Spleen (tissue), 11 donors: ENCODE data around the gene ZNF610. TPM values are rescaled to one million over a fixed set of nuclear protein-coding genes. Genes with fewer than 3 reads are reported as not detected.

Experiments used
- DNase-seq: peaks from one replicate; pipeline ENCODE4 v3.0.0-alpha.2; 2020
- H3K27ac ChIP-seq, 8 donors: fragments of 200-600 bp; sonication (generic) in 7 of 8; 1 replicate in 4 of 8; 2 replicates in 4 of 8; pipeline versions ENCODE4 v1.5.0 to v1.8.0; 2016 to 2021; ENCODE audit warnings: inconsistent platforms in 4 of 8, mild to moderate bottlenecking in 4 of 8, moderate library complexity in 1 of 8
- H3K27me3 ChIP-seq, 7 donors: fragments of 200-600 bp; sonication (generic) in 6 of 7; replicated peaks in 1 of 7; 1 replicate in 4 of 7; 2 replicates in 3 of 7; pipeline versions ENCODE4 v1.5.0 to v1.8.0; 2016 to 2021; ENCODE audit warnings: inconsistent platforms in 3 of 7, mild to moderate bottlenecking in 1 of 7
- H3K36me3 ChIP-seq, 6 donors: fragments of 200-600 bp; sonication (generic) in 5 of 6; 1 replicate in 4 of 6; 2 replicates in 2 of 6; pipeline versions ENCODE4 v1.5.0 to v1.8.0; 2016 to 2021; ENCODE audit warnings: inconsistent platforms in 2 of 6
- H3K4me1 ChIP-seq, 6 donors: fragments of 200-600 bp; sonication (generic) in 5 of 6; 1 replicate in 3 of 6; 2 replicates in 3 of 6; pipeline versions ENCODE4 v1.5.0 to v1.8.0; 2016 to 2021; ENCODE audit warnings: inconsistent platforms in 3 of 6
- H3K4me3 ChIP-seq, 8 donors: fragments of 200-600 bp; sonication (generic) in 7 of 8; 1 replicate in 4 of 8; 2 replicates in 4 of 8; pipeline versions ENCODE4 v1.5.0 to v1.8.0; 2016 to 2021; ENCODE audit warnings: inconsistent platforms in 4 of 8, mild to moderate bottlenecking in 4 of 8, moderate library complexity in 2 of 8
- H3K9me3 ChIP-seq, 8 donors: fragments of 200-600 bp; sonication (generic) in 7 of 8; 1 replicate in 4 of 8; 2 replicates in 4 of 8; pipeline versions ENCODE4 v1.5.0 to v1.8.0; 2016 to 2021; ENCODE audit warnings: inconsistent platforms in 4 of 8
- POLR2A ChIP-seq, 3 donors: fragments of 450-650 bp; IDR thresholded peaks; one replicate each; pipeline ENCODE4 v1.5.1; 2017; ENCODE audit warnings: antibody characterized with exemption in 3 of 3, mild to moderate bottlenecking in 1 of 3
- POLR2AphosphoS5 ChIP-seq, 3 donors: sonication (generic); formaldehyde crosslinking; IDR thresholded peaks; one replicate each; pipeline ENCODE4 v1.5.1; 2017; ENCODE audit warnings: antibody characterized with exemption in 3 of 3
- WGBS, 5 donors: extraction: QIAGEN DNeasy Blood & Tissue Kit in 3 of 5; methylation state at CpG; one replicate each; pipeline versions ENCODE4 v1.1.5 to v1.1.7; 2013 to 2018; 5-methylcytosine and 5-hydroxymethylcytosine counted together
- intact Hi-C: fragments of 100-400 bp; cut with DNase I; formaldehyde crosslinking; loops from one replicate; pipeline ENCODE4 v1.15.0; 2023; ENCODE audit warnings: low total_unique reads
- polyA plus RNA-seq, 3 donors: library from polyadenylated mRNA; stranded (reverse); fragments of 200-250 nt; gene quantifications; one replicate each; pipeline ENCODE4 v1.2.1, GENCODE V29; 2013
- total RNA-seq, 7 donors: library from RNA; depleted of rRNA in 3 of 7; stranded (reverse); fragments of >200 nt in 3 of 7; fragmentation: NEBNext Ultra II Directional in 4 of 7; extraction: Animal tissue kit (Norgen Biotek cat#: 25700) in 4 of 7; gene quantifications; one replicate each; pipeline versions ENCODE4 v1.1.0 to v1.2.1, GENCODE V29; 2016 to 2021
- TF ChIP-seq, protein P1 (sequence below), 11 experiments: fragments of 200-600 bp in 7 of 11; fragments of 450-650 bp in 4 of 11; sonication (generic) in 4 of 11; IDR thresholded peaks in 8 of 11; conservative IDR thresholded peaks in 3 of 11; 1 replicate in 7 of 11; 2 replicates in 4 of 11; pipeline versions ENCODE4 v1.4.0 to v1.8.0; 2016 to 2021; ENCODE audit warnings: antibody characterized with exemption in 11 of 11, inconsistent platforms in 4 of 11, mild to moderate bottlenecking in 1 of 11
- donor health status: healthy with polysubstance abuse.
- donor health status: DM: no; HTN: no; CAD: no; lungs with moderate emphysema.
- donor health status: DM: no; HTN: no; CAD: no.
- donor health status: Bipolar disorder and iron deficiency.
- donor health status: healthy.
- donor health status: DM: no; HTN: no; CAD: no.
- donor health status: DM: yes; HTN: yes; CAD: no.

ZNF610 gene
- total and polyA plus RNA-seq, 10 donors, result 0.91 to 6.4 (median 2.0) TPM

DNA sequence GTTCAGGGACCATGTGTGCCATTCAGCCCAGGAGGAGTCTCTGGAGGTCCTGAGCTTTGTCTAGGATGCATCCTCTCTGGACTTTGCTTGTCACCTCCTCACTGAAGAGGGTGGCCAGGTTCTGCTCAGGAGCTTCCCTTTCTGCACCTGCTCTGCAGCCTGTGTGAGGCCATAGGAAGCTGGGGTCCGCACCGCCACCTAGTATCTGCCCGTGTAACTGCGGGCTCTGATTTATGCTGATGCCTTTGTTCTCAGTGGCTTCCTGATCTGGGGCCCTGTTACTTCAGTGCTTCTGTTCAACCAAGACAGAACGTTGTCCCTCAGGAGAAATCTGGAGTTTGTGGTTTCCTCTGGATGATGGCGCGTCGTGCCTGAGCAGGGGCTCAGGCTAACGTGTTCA, 15.5 kb downstream of the ZNF610 start:
- TF ChIP-seq, protein P1, sequence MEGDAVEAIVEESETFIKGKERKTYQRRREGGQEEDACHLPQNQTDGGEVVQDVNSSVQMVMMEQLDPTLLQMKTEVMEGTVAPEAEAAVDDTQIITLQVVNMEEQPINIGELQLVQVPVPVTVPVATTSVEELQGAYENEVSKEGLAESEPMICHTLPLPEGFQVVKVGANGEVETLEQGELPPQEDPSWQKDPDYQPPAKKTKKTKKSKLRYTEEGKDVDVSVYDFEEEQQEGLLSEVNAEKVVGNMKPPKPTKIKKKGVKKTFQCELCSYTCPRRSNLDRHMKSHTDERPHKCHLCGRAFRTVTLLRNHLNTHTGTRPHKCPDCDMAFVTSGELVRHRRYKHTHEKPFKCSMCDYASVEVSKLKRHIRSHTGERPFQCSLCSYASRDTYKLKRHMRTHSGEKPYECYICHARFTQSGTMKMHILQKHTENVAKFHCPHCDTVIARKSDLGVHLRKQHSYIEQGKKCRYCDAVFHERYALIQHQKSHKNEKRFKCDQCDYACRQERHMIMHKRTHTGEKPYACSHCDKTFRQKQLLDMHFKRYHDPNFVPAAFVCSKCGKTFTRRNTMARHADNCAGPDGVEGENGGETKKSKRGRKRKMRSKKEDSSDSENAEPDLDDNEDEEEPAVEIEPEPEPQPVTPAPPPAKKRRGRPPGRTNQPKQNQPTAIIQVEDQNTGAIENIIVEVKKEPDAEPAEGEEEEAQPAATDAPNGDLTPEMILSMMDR (IDR thresholded peaks at IDR 0.05 in 8 of 11, conservative IDR thresholded peaks at IDR 0.05 in 3 of 11), result no peak
- TF ChIP-seq POLR2A (IDR thresholded peaks at IDR 0.05) (no peak), POLR2AphosphoS5 (IDR thresholded peaks at IDR 0.05) (no peak)
- 76 to 84% (median 77%) methylated on average over 5 to 9 of the region's 9 CpGs for WGBS, 5 donors
- Histone ChIP-seq H3K9me3 (peaks cover 0 to 100% (median 68%) of the 10 kb centered on the region in 8 donors), H3K27ac (no peak overlapping the region), H3K27me3 (no peaks in the 10 kb centered on the region), H3K36me3 (peaks cover 0 to 87% (median 47%) of the 10 kb centered on the region in 6 donors), H3K4me3 (no peak overlapping the region), H3K4me1 (no peaks in the 10 kb centered on the region)
- DNase-seq, result no peak
- intact Hi-C loops, result no loop called here

DNA sequence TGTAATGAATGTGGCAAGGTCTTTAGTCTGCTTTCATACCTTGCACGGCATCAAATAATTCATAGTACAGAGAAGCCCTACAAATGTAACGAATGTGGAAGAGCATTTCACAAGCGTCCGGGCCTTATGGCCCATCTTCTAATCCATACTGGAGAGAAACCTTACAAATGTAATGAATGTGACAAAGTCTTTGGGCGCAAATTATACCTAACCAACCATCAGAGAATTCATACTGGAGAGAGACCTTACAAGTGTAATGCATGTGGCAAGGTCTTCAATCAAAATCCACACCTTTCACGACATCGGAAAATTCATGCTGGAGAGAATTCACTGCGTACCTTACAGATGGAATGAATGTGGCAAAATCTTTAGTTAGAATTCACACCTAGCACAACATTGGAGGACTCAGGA, 30.4 kb downstream of the ZNF610 start:
- Histone ChIP-seq H3K36me3 (peaks cover 0 to 64% (median 35%) of the 10 kb centered on the region in 6 donors), H3K27ac (no peak overlapping the region), H3K4me1 (peaks cover 0 to 17% (median 11%) of the 10 kb centered on the region in 6 donors), H3K9me3 (peaks cover 14 to 97% (median 94%) of the 10 kb centered on the region in 8 donors), H3K27me3 (no peaks in the 10 kb centered on the region), H3K4me3 (no peak overlapping the region)
- intact Hi-C loops, result no loop called here
- no peak for TF ChIP-seq POLR2AphosphoS5 (IDR thresholded peaks at IDR 0.05)
- TF ChIP-seq, protein P1 (IDR thresholded peaks at IDR 0.05 in 8 of 11, conservative IDR thresholded peaks at IDR 0.05 in 3 of 11), result no peak
- TF ChIP-seq POLR2A (IDR thresholded peaks at IDR 0.05), result no peak
- DNase-seq, result no peak
- 96 to 98% (median 97%) methylated on average over 8 of the region's 8 CpGs for WGBS, 5 donors

DNA sequence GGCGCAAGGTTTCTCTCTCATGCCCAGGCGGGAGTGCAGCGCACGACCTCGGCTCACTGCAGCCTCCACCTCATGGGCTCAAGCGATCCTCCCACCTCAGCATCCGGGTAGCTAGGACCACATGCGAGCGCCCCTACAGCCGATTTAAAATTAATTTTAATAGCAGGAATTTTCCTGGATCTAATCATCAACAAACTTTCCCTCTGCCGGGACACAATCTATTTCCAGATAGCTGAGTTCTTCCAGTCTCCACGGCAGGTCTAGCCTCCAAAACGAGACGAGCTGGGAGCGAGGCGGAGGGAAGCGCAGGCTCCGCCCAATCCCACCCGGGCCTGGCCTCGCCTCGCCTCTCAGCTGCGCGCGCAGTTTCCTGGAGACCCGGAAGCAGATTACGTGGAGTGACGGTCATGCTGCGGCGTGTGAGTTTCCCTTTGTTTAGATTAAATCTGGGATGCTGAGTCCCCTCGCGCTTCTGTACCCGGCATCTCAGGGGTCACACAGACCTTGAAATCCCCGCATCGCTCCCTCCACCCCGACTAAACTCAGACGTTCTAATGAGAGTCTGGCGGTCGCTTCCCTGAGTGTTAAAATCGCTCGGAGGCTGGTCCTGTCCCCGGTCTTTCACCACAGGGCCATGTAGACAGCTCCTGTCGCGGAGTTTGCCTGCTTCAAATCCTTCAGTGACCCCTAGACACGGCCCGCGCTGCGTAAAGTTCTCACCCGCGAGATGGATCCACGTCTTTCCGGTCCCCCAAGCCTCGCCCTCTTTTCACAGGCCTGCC, 33.7 kb downstream of the ZNF610 start, which contains the start of gene ZNF880:
Gene ZNF880, plus strand, starts transcription at position 365 of the 782 bp plus-strand sequence. Its CDS starts 43 bp downstream, at position 408.
- H3K9me3 ChIP-seq, result peaks cover 8 to 97% (median 94%) of the 10 kb centered on the region in 8 donors
- intact Hi-C loops, result no loop called here
- H3K36me3 ChIP-seq, result peaks cover 0 to 62% (median 34%) of the 10 kb centered on the region in 6 donors
- peaks cover 0 to 17% (median 11%) of the 10 kb centered on the region in 6 donors for H3K4me1 ChIP-seq
- 2 to 5% (median 4%) methylated on average over 45 to 52 of the region's 52 CpGs for WGBS, 5 donors
- DNase-seq, result peak; percentile 96
- TF ChIP-seq POLR2A (IDR thresholded peaks at IDR 0.05), result no peak
- TF ChIP-seq POLR2AphosphoS5 (IDR thresholded peaks at IDR 0.05), result peak; percentile 91 to 94 (median 93)
- no peaks in the 10 kb centered on the region for H3K27me3 ChIP-seq
- H3K4me3 ChIP-seq, result peak within 1 kb of the TSS; percentile 51 to 80 (median 60)
- peak within 1 kb of the TSS; percentile 90 to 95 (median 94) for H3K27ac ChIP-seq

DNA sequence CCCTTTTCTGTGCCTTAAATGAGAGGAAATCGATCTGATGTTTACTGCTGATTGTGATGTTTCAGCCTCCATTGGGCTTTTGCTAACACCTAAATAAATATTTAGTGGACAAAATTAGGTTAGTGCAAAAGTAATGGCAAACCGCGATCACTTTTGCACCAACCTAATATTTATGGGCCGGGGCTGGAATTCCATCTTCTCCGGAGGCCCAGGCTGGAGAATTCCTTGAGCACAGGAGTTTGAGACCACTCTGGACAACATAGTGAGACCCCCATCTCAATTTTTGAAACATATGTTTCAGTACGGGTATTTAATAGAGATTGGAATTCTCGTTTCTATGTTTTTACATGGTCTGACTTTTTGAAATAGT, 34.3 kb downstream of the ZNF610 start:
- peak overlapping the region; percentile 90 to 95 (median 94) for H3K27ac ChIP-seq
- peaks cover 10 to 97% (median 94%) of the 10 kb centered on the region in 8 donors for H3K9me3 ChIP-seq
- H3K4me3 ChIP-seq, result peak overlapping the region; percentile 51 to 80 (median 60)
- H3K27me3 ChIP-seq, result no peaks in the 10 kb centered on the region
- no peak for DNase-seq
- peaks cover 0 to 62% (median 36%) of the 10 kb centered on the region in 6 donors for H3K36me3 ChIP-seq
- 42 to 56% (median 45%) methylated on average over 7 of the region's 7 CpGs for whole genome bisulfite sequencing, 5 donors
- intact Hi-C loops, result no loop called here
- TF ChIP-seq, protein P1 (IDR thresholded peaks at IDR 0.05 in 8 of 11, conservative IDR thresholded peaks at IDR 0.05 in 3 of 11), result no peak
- peaks cover 0 to 17% (median 11%) of the 10 kb centered on the region in 6 donors for H3K4me1 ChIP-seq
